NCI-H510A treated with DMSO at 0.1 percent for 48 hours (cell line): Measurements from ENCODE around the gene LIN52.

Source experiments
- DNase-seq: peaks from one replicate; lab custom pipeline; 2025; lab: John Stamatoyannopoulos, UW

Gene LIN52

GRCh38 chr14:74237441-74237840 lies 152.7 kb downstream of the LIN52 start:
- no peak for DNase-seq

- DNase-seq: no peak
Measured at GRCh38 chr14:74238974-74239847, 154.5 kb downstream of the LIN52 start, which contains the start of gene VSX2. VSX2 (plus strand) TSS chr14:74239449; CDS start chr14:74239562, 113 bp downstream.

GRCh38 chr14:74239848-74240793 lies 155.4 kb downstream of the LIN52 start:
- no peak for DNase-seq

GRCh38 chr14:74240794-74241651 lies 156.3 kb downstream of the LIN52 start:
- no peak for DNase-seq

GRCh38 chr14:74241652-74242017 lies 156.9 kb downstream of the LIN52 start:
- DNase-seq: no peak

- no peak for DNase-seq
Measured at GRCh38 chr14:74242021-74242779, 157.4 kb downstream of the LIN52 start.

- no peak for DNase-seq
Measured at GRCh38 chr14:74242780-74243042, 158.0 kb downstream of the LIN52 start.

- no peak for DNase-seq
Measured at GRCh38 chr14:74243051-74243450, 158.3 kb downstream of the LIN52 start.

- DNase-seq: no peak
Measured at GRCh38 chr14:74244115-74244514, 159.4 kb downstream of the LIN52 start.

- no peak for DNase-seq
Measured at GRCh38 chr14:74245292-74245691, 160.5 kb downstream of the LIN52 start.

- no peak for DNase-seq
Measured at GRCh38 chr14:74246542-74246941, 161.8 kb downstream of the LIN52 start.

GRCh38 chr14:74248017-74248416 lies 163.3 kb downstream of the LIN52 start:
- DNase-seq: no peak

GRCh38 chr14:74249433-74250375 lies 164.9 kb downstream of the LIN52 start:
- no peak for DNase-seq
